ENCODE data around the gene RAP1GAP.

Gene RAP1GAP

DNA sequence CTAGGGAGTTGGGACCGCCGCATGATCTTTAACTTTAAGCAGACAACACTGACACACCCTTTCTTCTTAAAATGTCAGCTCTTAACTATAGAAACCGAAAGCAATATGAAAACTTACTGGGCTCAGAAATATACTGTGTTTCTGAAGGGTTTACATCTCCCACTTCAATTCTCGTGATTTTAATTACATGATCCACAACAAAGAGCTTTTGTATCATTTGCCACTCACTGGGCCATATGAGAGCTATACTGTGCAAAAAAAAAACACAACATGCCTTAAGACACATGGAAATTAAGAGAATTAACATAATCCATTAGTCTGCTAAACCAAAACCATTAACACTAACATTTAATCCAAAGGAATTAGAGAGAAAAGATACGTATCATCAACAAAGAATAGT lies 35.0 kb upstream of the RAP1GAP start:
- Histone ChIP-seq H3K4me3 (ENCODE audit: low read length) (no peak overlapping the region), H3K9me2 (replicated peaks; ENCODE audit: insufficient read depth, low read length) (no peaks in the 10 kb centered on the region), H2AFZ (ENCODE audit: low read length) (no peak overlapping the region), H3K4me1 (ENCODE audit: low read length) (peaks cover 38% of the 10 kb centered on the region), H3K9me3 (replicated peaks; ENCODE audit: insufficient read depth, low read length) (no peaks in the 10 kb centered on the region), H3K36me3 (replicated peaks; ENCODE audit: insufficient read depth, low read length) (no peaks in the 10 kb centered on the region; the same call in 1 of the 2 replicates), H4K20me1 (ENCODE audit: insufficient read depth, low read length) (no peaks in the 10 kb centered on the region; the same call in 1 of the 2 replicates), H3K27ac (ENCODE audit: low read length) (peak overlapping the region; percentile 39; the same call in 1 of the 2 replicates), H3K9ac (ENCODE audit: low read length) (no peak overlapping the region), H3K79me2 (ENCODE audit: low read length) (peaks cover 15% of the 10 kb centered on the region), H3K4me2 (ENCODE audit: low read depth, low read length) (peak overlapping the region; percentile 38), H3K27me3 (replicated peaks; ENCODE audit: insufficient read depth, low read length) (no peaks in the 10 kb centered on the region), H3F3A (ENCODE audit: insufficient read depth, low read length) (peaks cover 21% of the 10 kb centered on the region)
- peak; percentile 35 for DNase-seq
- TF ChIP-seq, protein P1, sequence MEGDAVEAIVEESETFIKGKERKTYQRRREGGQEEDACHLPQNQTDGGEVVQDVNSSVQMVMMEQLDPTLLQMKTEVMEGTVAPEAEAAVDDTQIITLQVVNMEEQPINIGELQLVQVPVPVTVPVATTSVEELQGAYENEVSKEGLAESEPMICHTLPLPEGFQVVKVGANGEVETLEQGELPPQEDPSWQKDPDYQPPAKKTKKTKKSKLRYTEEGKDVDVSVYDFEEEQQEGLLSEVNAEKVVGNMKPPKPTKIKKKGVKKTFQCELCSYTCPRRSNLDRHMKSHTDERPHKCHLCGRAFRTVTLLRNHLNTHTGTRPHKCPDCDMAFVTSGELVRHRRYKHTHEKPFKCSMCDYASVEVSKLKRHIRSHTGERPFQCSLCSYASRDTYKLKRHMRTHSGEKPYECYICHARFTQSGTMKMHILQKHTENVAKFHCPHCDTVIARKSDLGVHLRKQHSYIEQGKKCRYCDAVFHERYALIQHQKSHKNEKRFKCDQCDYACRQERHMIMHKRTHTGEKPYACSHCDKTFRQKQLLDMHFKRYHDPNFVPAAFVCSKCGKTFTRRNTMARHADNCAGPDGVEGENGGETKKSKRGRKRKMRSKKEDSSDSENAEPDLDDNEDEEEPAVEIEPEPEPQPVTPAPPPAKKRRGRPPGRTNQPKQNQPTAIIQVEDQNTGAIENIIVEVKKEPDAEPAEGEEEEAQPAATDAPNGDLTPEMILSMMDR (IDR thresholded peaks at IDR 0.05; ENCODE audit: low read length), result no peak
- TF ChIP-seq EZH2 (optimal IDR thresholded peaks at IDR 0.05; ENCODE audit: low read depth, low read length) (no peak), EZH2phosphoT487 (IDR thresholded peaks at IDR 0.05; ENCODE audit: low read length) (no peak)

- Histone ChIP-seq H3F3A (ENCODE audit: insufficient read depth, low read length) (peaks cover 21% of the 10 kb centered on the region), H3K4me1 (ENCODE audit: low read length) (peaks cover 38% of the 10 kb centered on the region), H3K27ac (ENCODE audit: low read length) (peak overlapping the region; percentile 39; the same call in 1 of the 2 replicates), H3K79me2 (ENCODE audit: low read length) (peaks cover 19% of the 10 kb centered on the region), H3K4me3 (ENCODE audit: low read length) (no peak overlapping the region), H3K4me2 (ENCODE audit: low read depth, low read length) (peak overlapping the region; percentile 38; the same call in 1 of the 2 replicates), H3K36me3 (replicated peaks; ENCODE audit: insufficient read depth, low read length) (no peaks in the 10 kb centered on the region; the same call in 1 of the 2 replicates), H3K9me2 (replicated peaks; ENCODE audit: insufficient read depth, low read length) (no peaks in the 10 kb centered on the region), H4K20me1 (ENCODE audit: insufficient read depth, low read length) (no peaks in the 10 kb centered on the region; the same call in 1 of the 2 replicates), H3K9me3 (replicated peaks; ENCODE audit: insufficient read depth, low read length) (no peaks in the 10 kb centered on the region), H2AFZ (ENCODE audit: low read length) (no peak overlapping the region), H3K27me3 (replicated peaks; ENCODE audit: insufficient read depth, low read length) (no peaks in the 10 kb centered on the region), H3K9ac (ENCODE audit: low read length) (no peak overlapping the region)
- TF ChIP-seq, protein P1 (IDR thresholded peaks at IDR 0.05; ENCODE audit: low read length), result peak; percentile 44
- TF ChIP-seq EZH2phosphoT487 (IDR thresholded peaks at IDR 0.05; ENCODE audit: low read length) (no peak), EZH2 (optimal IDR thresholded peaks at IDR 0.05; ENCODE audit: low read depth, low read length) (no peak)
- no peak for DNase-seq
Observed at GRCh38 chr1:21703318-21703963, 34.3 kb upstream of the RAP1GAP start.

DNA sequence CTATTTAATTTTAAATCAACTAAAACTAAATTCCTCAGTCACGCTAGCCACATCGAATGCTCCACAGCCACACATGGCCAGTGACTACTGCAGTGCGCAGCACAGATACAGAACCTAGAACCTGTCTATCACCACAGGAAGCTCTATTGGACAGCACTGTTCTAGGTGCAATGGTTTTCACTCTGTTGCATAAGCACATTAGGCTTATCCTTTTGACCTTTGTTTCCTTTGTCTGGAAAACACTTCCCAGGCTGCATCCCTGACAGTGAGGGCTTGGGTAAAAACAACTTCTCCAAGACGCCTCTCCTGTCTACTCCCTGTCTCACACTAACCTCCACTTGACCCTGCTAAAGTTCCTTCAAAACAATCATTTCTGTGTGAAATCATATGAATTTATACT lies 33.6 kb upstream of the RAP1GAP start:
- H3K4me2 ChIP-seq (ENCODE audit: low read depth, low read length), result no peak overlapping the region
- no peak for DNase-seq
- H3K4me3 ChIP-seq (ENCODE audit: low read length), result no peak overlapping the region
- H3K9ac ChIP-seq (ENCODE audit: low read length), result no peak overlapping the region
- H3K27ac ChIP-seq (ENCODE audit: low read length), result no peak overlapping the region
- H3K4me1 ChIP-seq (ENCODE audit: low read length), result peaks cover 38% of the 10 kb centered on the region
- TF ChIP-seq EZH2 (optimal IDR thresholded peaks at IDR 0.05; ENCODE audit: low read depth, low read length) (no peak), EZH2phosphoT487 (IDR thresholded peaks at IDR 0.05; ENCODE audit: low read length) (no peak)
- TF ChIP-seq, protein P1 (IDR thresholded peaks at IDR 0.05; ENCODE audit: low read length), result no peak
- no peak overlapping the region for H2AFZ ChIP-seq (ENCODE audit: low read length)
- H3K27me3 ChIP-seq (replicated peaks; ENCODE audit: insufficient read depth, low read length), result no peaks in the 10 kb centered on the region
- peaks cover 19% of the 10 kb centered on the region for H3K79me2 ChIP-seq (ENCODE audit: low read length)
- H3K9me2 ChIP-seq (replicated peaks; ENCODE audit: insufficient read depth, low read length), result no peaks in the 10 kb centered on the region
- H4K20me1 ChIP-seq (ENCODE audit: insufficient read depth, low read length), result no peaks in the 10 kb centered on the region; the same call in 1 of the 2 replicates
- H3F3A ChIP-seq (ENCODE audit: insufficient read depth, low read length), result peaks cover 21% of the 10 kb centered on the region
- no peaks in the 10 kb centered on the region for H3K9me3 ChIP-seq (replicated peaks; ENCODE audit: insufficient read depth, low read length)
- no peaks in the 10 kb centered on the region; the same call in 1 of the 2 replicates for H3K36me3 ChIP-seq (replicated peaks; ENCODE audit: insufficient read depth, low read length)

Measured in MM.1S (cell line).